Activated B cell treated with CpG ODN at 0.5 μM for 24 hours (primary cell): ENCODE results near the gene WEE2. TPM values are rescaled to one million over a fixed set of nuclear protein-coding genes. Genes with fewer than 3 reads are reported as not detected.

Experiments used
- ATAC-seq: fragments of 200-7000 bp; cut with Tn5 transposase; one replicate; pipeline ENCODE4 v1.10.0; 2021; ENCODE audit warnings: low read depth, mild to moderate bottlenecking, moderate library complexity
- CTCF ChIA-PET: fragments of 350-600 bp; sonication (Branson Sonifier 250); formaldehyde crosslinking; loops from one replicate; lab custom pipeline; 2021; ENCODE audit warnings: antibody characterized with exemption; lab: Charles Lee
- POLR2A ChIA-PET: fragments of 350-600 bp; sonication (Branson Sonifier 250); formaldehyde crosslinking; loops from one replicate; lab custom pipeline; 2021; ENCODE audit warnings: antibody characterized with exemption; lab: Charles Lee
- DNase-seq: peaks from one replicate; pipeline ENCODE4 v3.0.0; 2022
- H3K27ac Mint-ChIP-seq: one replicate; pipeline ENCODE4 v1.8.0; 2020; ENCODE audit warnings: mixed read lengths
- H3K27me3 Mint-ChIP-seq: one replicate; pipeline ENCODE4 v1.8.0; 2021; ENCODE audit warnings: mixed read lengths
- H3K36me3 Mint-ChIP-seq: one replicate; pipeline ENCODE4 v1.8.0; 2021; ENCODE audit warnings: low read depth, mixed read lengths
- H3K4me1 Mint-ChIP-seq: one replicate; pipeline ENCODE4 v1.8.0; 2021; ENCODE audit warnings: mixed read lengths
- H3K4me3 Mint-ChIP-seq: one replicate; pipeline ENCODE4 v1.8.0; 2020; ENCODE audit warnings: mild to moderate bottlenecking, mixed read lengths
- H3K9me3 Mint-ChIP-seq: one replicate; pipeline ENCODE4 v1.8.0; 2020; ENCODE audit warnings: mixed read lengths
- intact Hi-C: fragments of 100-400 bp; cut with micrococcal nuclease; formaldehyde crosslinking; loops from one replicate; pipeline ENCODE4 v1.15.1; 2024
- total RNA-seq: library from RNA; stranded (reverse); gene quantifications from 2 replicates; pipeline ENCODE4 v1.2.3, GENCODE V29; 2022
- TF ChIP-seq, protein P1 (sequence below): fragments of 200-600 bp; IDR thresholded peaks from one replicate; pipeline ENCODE4 v1.8.0; 2022; ENCODE audit warnings: antibody characterized with exemption, mild to moderate bottlenecking

WEE2 gene
- total RNA-seq, 1 donor from 2014 or later = not detected

DNA sequence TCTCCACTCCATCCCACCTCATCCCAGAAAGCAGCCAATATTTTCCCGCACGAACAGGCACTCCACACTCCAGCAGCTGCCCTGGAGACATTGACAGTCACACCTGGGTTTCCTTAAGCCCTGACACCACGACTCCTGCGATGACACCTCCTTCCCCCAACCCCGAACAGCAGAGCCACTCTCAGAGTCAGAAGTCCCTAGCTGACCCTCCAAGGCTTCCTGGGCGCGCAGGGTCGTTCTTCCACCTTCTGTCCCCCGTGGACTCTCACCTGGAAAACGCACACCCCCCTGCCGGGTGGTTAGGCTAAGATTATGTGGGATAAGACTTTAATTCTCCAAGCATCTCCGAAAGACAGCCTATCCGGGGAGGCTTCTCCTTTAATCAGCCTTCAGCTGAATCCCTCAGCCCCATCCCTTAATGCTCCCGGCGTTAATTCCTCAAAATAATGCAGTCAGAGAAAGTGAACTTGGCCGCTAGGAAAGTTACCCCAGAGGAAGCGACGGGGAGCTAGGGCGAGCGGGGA, 7.2 kb upstream of the WEE2 start:
- H3K9me3 Mint-ChIP-seq = no peaks in the 10 kb centered on the region
- intact Hi-C loops = loop anchor here (1.0 to 2.0 kb wide), 5 partner anchors 18 to 776 kb away; partner anchors contain the start of genes BRAF and SSBP1
- no peak for ATAC-seq
- peaks cover 6% of the 10 kb centered on the region for H3K36me3 Mint-ChIP-seq
- peaks cover 56% of the 10 kb centered on the region for H3K4me1 Mint-ChIP-seq
- POLR2A ChIA-PET = interaction anchor here (0.9 to 5.2 kb wide), 3 partner anchors 37 to 52 kb away, joined by 3 to 56 read pairs (median 4); partner anchors contain the start of gene SSBP1
- DNase-seq = peak; percentile 18
- CTCF ChIA-PET = interaction anchor here (1.1 to 3.4 kb wide), 3 partner anchors 37 to 47 kb away, joined by 3 to 17 read pairs (median 9); partner anchors contain the start of gene SSBP1
- peak overlapping the region; percentile 77 for H3K27ac Mint-ChIP-seq
- H3K4me3 Mint-ChIP-seq = peak overlapping the region; percentile 85
- TF ChIP-seq, protein P1, sequence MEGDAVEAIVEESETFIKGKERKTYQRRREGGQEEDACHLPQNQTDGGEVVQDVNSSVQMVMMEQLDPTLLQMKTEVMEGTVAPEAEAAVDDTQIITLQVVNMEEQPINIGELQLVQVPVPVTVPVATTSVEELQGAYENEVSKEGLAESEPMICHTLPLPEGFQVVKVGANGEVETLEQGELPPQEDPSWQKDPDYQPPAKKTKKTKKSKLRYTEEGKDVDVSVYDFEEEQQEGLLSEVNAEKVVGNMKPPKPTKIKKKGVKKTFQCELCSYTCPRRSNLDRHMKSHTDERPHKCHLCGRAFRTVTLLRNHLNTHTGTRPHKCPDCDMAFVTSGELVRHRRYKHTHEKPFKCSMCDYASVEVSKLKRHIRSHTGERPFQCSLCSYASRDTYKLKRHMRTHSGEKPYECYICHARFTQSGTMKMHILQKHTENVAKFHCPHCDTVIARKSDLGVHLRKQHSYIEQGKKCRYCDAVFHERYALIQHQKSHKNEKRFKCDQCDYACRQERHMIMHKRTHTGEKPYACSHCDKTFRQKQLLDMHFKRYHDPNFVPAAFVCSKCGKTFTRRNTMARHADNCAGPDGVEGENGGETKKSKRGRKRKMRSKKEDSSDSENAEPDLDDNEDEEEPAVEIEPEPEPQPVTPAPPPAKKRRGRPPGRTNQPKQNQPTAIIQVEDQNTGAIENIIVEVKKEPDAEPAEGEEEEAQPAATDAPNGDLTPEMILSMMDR = no peak
- no peaks in the 10 kb centered on the region for H3K27me3 Mint-ChIP-seq

DNA sequence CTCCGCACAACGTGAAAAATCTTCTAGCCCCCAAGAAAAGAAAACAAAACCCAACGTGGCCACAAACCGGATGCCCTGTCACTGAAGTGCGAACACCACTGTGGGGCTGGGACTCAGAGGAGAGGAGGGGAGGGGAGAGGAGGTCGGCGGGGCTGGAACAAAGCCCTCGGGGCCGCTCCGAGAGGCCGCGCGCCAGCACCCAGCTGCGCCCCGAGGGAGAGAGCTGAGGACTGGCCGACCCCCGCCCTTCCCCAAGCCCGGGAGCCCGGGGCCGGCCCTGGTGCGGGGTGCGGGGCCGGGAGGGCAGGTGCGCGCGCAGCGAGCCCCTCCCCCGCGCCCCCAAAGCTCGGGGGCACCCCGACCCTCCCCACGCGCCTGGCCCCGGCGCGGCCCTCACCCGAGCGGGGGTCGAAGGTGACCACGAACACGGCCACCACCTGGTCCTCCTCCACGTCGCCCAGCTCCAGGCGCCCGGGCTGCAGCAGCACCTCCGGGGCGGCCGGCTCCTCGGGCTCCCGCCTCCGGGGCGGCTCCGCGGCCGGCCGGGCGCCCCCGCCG, 6.6 kb upstream of the WEE2 start:
- DNase-seq = peak; percentile 69
- peaks cover 3% of the 10 kb centered on the region for H3K36me3 Mint-ChIP-seq
- H3K27me3 Mint-ChIP-seq = no peaks in the 10 kb centered on the region
- ChIA-PET POLR2A (interaction anchor here (1.0 to 5.2 kb wide), 3 partner anchors 36 to 53 kb away, joined by 3 to 56 read pairs (median 3); partner anchors contain the start of gene SSBP1), CTCF (interaction anchor here (0.7 to 3.4 kb wide), 4 partner anchors 36 to 47 kb away, joined by 3 to 17 read pairs (median 6); partner anchors contain the start of gene SSBP1)
- peak overlapping the region; percentile 75 for H3K27ac Mint-ChIP-seq
- TF ChIP-seq, protein P1 = no peak
- no peaks in the 10 kb centered on the region for H3K9me3 Mint-ChIP-seq
- peak; percentile 89 for ATAC-seq
- H3K4me3 Mint-ChIP-seq = peak overlapping the region; percentile 85
- intact Hi-C loops = loop anchor here (1.0 to 2.0 kb wide), 5 partner anchors 19 to 777 kb away; partner anchors contain the start of genes BRAF and SSBP1
- peaks cover 50% of the 10 kb centered on the region for H3K4me1 Mint-ChIP-seq

DNA sequence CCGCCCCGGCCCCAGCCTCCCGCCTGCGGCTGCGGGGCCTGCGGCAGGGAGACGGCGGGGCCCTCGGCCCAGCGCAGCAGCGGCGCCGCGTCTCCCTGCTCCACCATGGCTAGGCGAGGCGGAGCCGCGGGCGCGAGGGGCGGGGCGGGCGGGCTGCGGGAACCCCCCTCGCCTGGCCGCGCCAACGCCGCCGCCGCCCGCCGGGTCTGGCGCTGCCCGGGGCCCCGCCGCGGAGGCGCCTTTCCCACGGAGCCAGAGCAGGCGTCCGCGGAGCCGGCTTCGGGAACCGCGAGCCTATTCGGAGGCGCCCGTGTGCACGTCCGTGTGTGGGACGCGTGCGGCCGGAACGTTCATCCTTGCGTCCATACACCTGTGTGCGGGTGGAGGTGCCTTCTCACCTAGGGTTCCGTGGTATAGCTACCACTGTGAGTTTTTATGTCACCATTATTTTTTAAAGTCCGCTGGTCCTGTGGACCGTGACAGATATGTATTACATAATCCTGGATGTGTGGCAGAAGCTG, 6.0 kb upstream of the WEE2 start, which contains the start of gene DENND11:
Gene DENND11, minus strand, starts transcription at position 120 of the 521 bp plus-strand sequence. Its CDS starts 13 bp downstream, at position 107.
- ChIA-PET POLR2A (interaction anchor here (0.6 to 5.2 kb wide), 4 partner anchors 36 to 54 kb away, joined by 3 to 56 read pairs (median 3); partner anchors contain the start of gene SSBP1), CTCF (interaction anchor here (0.7 to 3.4 kb wide), 3 partner anchors 36 to 47 kb away, joined by 3 to 17 read pairs (median 4); partner anchors contain the start of gene SSBP1)
- intact Hi-C loops = no loop called here
- Mint-ChIP-seq H3K27me3 (no peaks in the 10 kb centered on the region), H3K27ac (peak within 1 kb of the TSS; percentile 81), H3K4me1 (peaks cover 44% of the 10 kb centered on the region), H3K9me3 (no peaks in the 10 kb centered on the region), H3K36me3 (no peaks in the 10 kb centered on the region), H3K4me3 (peak within 1 kb of the TSS; percentile 85)
- DNase-seq (peak; percentile 66), ATAC-seq (peak; percentile 69)
- TF ChIP-seq, protein P1 = no peak

DNA sequence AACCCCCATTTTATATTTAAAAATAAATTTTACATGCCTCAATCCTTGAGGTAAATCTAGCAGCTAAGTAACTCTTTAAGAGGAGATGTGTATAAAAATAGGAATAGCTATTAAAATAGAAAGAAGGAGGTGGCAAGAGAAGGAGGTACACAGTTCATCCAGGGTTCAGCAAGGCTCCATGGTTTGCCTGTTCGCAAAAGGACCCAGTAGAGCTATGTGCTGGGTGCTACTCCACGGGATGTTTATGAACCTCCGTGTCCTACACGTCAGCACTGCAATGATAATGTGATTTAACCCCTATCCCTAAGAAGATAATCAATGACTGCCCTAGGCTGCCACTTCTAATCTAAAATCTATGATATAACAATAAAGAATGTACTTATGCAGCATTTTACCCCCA, 5.3 kb upstream of the WEE2 start:
- no peaks in the 10 kb centered on the region for H3K9me3 Mint-ChIP-seq
- ATAC-seq (no peak), DNase-seq (no peak)
- ChIA-PET CTCF (interaction anchor here (1.5 to 3.4 kb wide), 2 partner anchors 35 to 48 kb away, joined by 4 to 17 read pairs; partner anchors contain the start of gene SSBP1), POLR2A (interaction anchor here (0.6 to 5.2 kb wide), 4 partner anchors 35 to 143 kb away, joined by 3 to 56 read pairs (median 4); partner anchors contain the start of gene SSBP1)
- intact Hi-C loops = no loop called here
- no peaks in the 10 kb centered on the region for H3K36me3 Mint-ChIP-seq
- H3K4me1 Mint-ChIP-seq = peaks cover 36% of the 10 kb centered on the region
- TF ChIP-seq, protein P1 = no peak
- no peaks in the 10 kb centered on the region for H3K27me3 Mint-ChIP-seq
- H3K27ac Mint-ChIP-seq = no peak overlapping the region
- H3K4me3 Mint-ChIP-seq = peak overlapping the region; percentile 83
